Articular chondrocyte of knee joint (primary cell): ENCODE measurements around the gene OBP2B. TPM values are rescaled to one million over a fixed set of nuclear protein-coding genes. Genes with fewer than 3 reads are reported as not detected.

Experiments used
- total RNA-seq: library from RNA; depleted of rRNA; stranded (reverse); fragments of >200 nt; gene quantifications from 2 replicates; pipeline ENCODE4 v1.2.3, GENCODE V29; 2012

Gene OBP2B
- total RNA-seq = not detected in 2 replicates

GRCh38 chr9:133208880-133209300 is at the start of gene OBP2B:
Gene OBP2B (minus strand): TSS chr9:133209250. CDS start chr9:133209199, 51 bp downstream.

GRCh38 chr9:133163504-133164172 is 45.4 kb downstream of the OBP2B start, which contains the start of gene GBGT1:
Gene GBGT1 (minus strand): TSS chr9:133163914. CDS start chr9:133162412, 1,502 bp downstream.

Other genes with a start within 250 kb of the OBP2B start
- 0.11 TPM in 1 of 2 replicates, not detected in the other for gene GFI1B, start 230.6 kb downstream of the OBP2B start, total RNA-seq
- gene GTF3C5, start 178.3 kb downstream of the OBP2B start, total RNA-seq = 33.7 and 35.7 TPM in 2 replicates
- gene CEL, start 147.3 kb downstream of the OBP2B start, total RNA-seq = 0.11 and 0.13 TPM in 2 replicates
- gene RALGDS, start 88.0 kb downstream of the OBP2B start, total RNA-seq = 11.6 and 16.1 TPM in 2 replicates
- gene GBGT1, start 45.3 kb downstream of the OBP2B start, total RNA-seq = 7.4 and 9.5 TPM in 2 replicates
- gene ABO, start 66.0 kb upstream of the OBP2B start, total RNA-seq = not detected in 2 replicates
- gene SURF6, start 126.9 kb upstream of the OBP2B start, total RNA-seq = 8.1 and 9.4 TPM in 2 replicates
- gene MED22, start 138.9 kb upstream of the OBP2B start, total RNA-seq = 14.3 and 15.9 TPM in 2 replicates
- gene RPL7A, start 139.0 kb upstream of the OBP2B start, total RNA-seq = 1,759 and 2,034 TPM in 2 replicates
- 25.6 and 28.0 TPM in 2 replicates for gene SURF1, start 147.2 kb upstream of the OBP2B start, total RNA-seq
- 6.9 and 7.8 TPM in 2 replicates for gene SURF2, start 147.3 kb upstream of the OBP2B start, total RNA-seq
- gene SURF4, start 166.8 kb upstream of the OBP2B start, total RNA-seq = 405 and 413 TPM in 2 replicates
- 0.32 and 1.3 TPM in 2 replicates for gene STKLD1, start 167.1 kb upstream of the OBP2B start, total RNA-seq
- 12.7 and 12.9 TPM in 2 replicates for gene REXO4, start 208.8 kb upstream of the OBP2B start, total RNA-seq
- gene ADAMTS13, start 213.1 kb upstream of the OBP2B start, total RNA-seq = 0.91 and 1.3 TPM in 2 replicates